Mucosa of rectum (tissue), 2 donors: ENCODE results near the gene DNM2.

ENCODE experiments used
- H3K27ac ChIP-seq, 2 donors: one replicate each; pipeline ENCODE4 v1.7.0; 2013; ENCODE audit warnings: inconsistent platforms in 2 of 2, low read depth in 2 of 2, low read length in 2 of 2
- H3K27me3 ChIP-seq, 2 donors: one replicate each; pipeline ENCODE4 v1.7.0; 2013; ENCODE audit warnings: low read length in 2 of 2; ENCODE audit not compliant: control insufficient read depth in 2 of 2, insufficient read depth in 2 of 2
- H3K36me3 ChIP-seq, 2 donors: one replicate each; pipeline ENCODE4 v1.7.0; 2013; ENCODE audit warnings: low read length in 2 of 2; ENCODE audit not compliant: control insufficient read depth in 2 of 2, insufficient read depth in 2 of 2
- H3K4me1 ChIP-seq, 2 donors: one replicate each; pipeline ENCODE4 v1.7.0; 2013; ENCODE audit warnings: low read length in 2 of 2, mild to moderate bottlenecking in 1 of 2; ENCODE audit not compliant: control insufficient read depth in 2 of 2, insufficient read depth in 2 of 2
- H3K4me3 ChIP-seq, 2 donors: one replicate each; pipeline ENCODE4 v1.7.0; 2013; ENCODE audit warnings: low read length in 2 of 2
- H3K9ac ChIP-seq, 2 donors: one replicate each; pipeline ENCODE4 v1.7.0; 2013; ENCODE audit warnings: low read length in 2 of 2, low read depth in 1 of 2, mild to moderate bottlenecking in 1 of 2
- H3K9me3 ChIP-seq, 2 donors: one replicate each; pipeline ENCODE4 v1.7.0; 2013; ENCODE audit warnings: low read length in 2 of 2; ENCODE audit not compliant: control insufficient read depth in 2 of 2
- donor health status: healthy.
- donor health status: Normal muscosa, but diverticular disease.

The DNM2 gene

DNA sequence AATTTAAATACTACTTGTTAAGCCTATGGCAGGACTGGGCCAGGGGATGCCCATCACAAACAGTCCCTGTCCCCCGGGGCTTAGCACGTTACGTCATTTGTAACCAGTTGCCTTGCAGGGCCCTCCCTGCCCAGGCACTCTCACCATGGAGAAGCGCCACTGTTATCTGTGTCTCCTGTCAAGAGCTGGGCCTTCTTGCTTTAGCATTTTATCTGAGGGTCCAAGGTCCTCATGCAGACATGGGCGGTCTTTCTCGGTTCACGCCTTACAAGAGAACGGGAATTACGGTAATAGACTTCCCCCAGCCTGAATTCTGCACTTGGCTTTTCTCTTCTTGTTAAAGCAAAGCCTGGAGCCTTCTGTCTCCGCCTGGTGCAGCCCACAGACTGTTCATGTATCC lies 72.0 kb downstream of the DNM2 start:
- no peak overlapping the region for H3K4me3 ChIP-seq
- no peaks in the 10 kb centered on the region for H3K9me3 ChIP-seq
- no peak overlapping the region for H3K9ac ChIP-seq
- H3K36me3 ChIP-seq, result peaks cover 63 to 80% of the 10 kb centered on the region in 2 donors
- no peaks in the 10 kb centered on the region for H3K4me1 ChIP-seq
- no peak overlapping the region for H3K27ac ChIP-seq
- no peaks in the 10 kb centered on the region for H3K27me3 ChIP-seq

DNA sequence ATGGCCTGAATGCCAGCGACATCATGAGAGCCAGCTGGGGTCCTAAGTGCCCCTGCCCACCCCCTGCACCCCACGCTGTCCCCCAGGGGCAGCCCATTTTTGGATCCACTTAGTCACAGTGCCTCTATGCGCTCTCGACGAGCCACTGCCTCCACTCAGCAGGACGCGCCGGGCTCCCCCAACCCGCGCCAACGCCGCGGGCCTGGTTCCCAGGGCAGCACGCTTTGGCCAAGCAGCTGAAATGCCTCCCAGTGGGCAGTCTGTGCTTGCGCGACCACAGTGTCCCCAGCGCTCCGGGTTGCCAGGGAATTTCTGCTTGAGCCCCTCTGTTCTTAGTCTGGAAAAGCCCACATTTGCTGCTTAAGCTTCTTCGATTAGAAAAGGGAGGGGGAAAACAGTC lies 78.8 kb downstream of the DNM2 start:
- Histone ChIP-seq H3K36me3 (peaks cover 76 to 79% of the 10 kb centered on the region in 2 donors), H3K27me3 (no peaks in the 10 kb centered on the region), H3K9ac (no peak overlapping the region), H3K4me3 (no peak overlapping the region), H3K27ac (no peak overlapping the region), H3K4me1 (no peaks in the 10 kb centered on the region), H3K9me3 (no peaks in the 10 kb centered on the region)

DNA sequence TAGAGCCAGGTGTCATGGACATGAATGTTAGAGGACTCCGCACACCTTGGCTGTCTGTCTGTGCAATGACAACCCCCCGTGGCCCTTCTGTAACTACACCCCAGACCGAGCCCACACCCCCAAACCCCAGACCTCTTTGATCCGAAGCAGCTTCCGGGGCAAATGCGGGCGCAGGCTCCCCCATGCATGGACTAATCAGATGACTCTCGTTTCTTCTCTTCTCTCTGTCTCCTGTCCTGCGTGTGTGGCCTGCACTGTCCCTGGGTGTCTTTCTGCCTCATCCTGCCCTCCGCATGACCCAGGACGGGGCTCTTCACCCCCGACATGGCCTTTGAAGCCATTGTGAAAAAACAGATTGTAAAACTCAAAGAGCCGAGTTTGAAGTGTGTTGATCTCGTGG lies 79.2 kb downstream of the DNM2 start:
- Histone ChIP-seq H3K9ac (no peak overlapping the region), H3K9me3 (no peaks in the 10 kb centered on the region), H3K4me1 (no peaks in the 10 kb centered on the region), H3K4me3 (no peak overlapping the region), H3K27ac (no peak overlapping the region), H3K27me3 (no peaks in the 10 kb centered on the region), H3K36me3 (peaks cover 76 to 78% of the 10 kb centered on the region in 2 donors)

DNA sequence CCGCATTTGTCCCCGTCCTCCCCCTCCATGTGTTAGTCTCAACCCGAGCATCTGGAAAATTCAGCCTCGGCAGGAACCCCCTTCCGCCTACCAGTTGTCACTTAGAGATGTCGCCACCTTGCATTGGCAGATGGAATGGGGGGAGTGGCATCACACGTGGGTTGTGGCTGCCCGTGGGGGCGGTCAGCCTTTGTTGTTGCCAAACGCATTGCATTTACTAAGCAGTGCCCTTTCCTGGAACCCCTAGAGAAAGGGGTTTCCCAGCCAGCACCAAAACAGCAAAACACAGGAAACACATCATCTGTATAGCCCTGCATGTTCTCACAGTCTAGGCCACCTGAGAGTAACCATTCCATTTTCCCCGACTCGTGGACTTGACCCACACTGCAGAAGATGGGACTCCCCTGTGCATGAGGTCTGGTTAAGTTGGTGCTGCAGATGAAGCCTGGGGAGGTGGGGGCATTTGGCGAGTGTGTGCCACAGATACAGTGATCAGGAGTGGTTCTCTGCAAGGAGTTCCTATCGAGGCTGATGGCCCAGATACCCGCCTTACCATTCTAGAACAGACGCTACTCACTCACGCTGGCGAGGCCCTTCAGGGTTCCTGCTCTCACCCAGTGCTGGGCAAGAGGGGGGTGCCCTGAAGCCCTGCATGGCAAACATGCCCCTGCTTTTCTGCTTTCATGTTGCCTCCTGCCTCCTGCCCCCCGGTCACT lies 79.8 kb downstream of the DNM2 start:
- peaks cover 79% of the 10 kb centered on the region in 2 donors for H3K36me3 ChIP-seq
- no peak overlapping the region for H3K9ac ChIP-seq
- H3K27ac ChIP-seq, result no peak overlapping the region

DNA sequence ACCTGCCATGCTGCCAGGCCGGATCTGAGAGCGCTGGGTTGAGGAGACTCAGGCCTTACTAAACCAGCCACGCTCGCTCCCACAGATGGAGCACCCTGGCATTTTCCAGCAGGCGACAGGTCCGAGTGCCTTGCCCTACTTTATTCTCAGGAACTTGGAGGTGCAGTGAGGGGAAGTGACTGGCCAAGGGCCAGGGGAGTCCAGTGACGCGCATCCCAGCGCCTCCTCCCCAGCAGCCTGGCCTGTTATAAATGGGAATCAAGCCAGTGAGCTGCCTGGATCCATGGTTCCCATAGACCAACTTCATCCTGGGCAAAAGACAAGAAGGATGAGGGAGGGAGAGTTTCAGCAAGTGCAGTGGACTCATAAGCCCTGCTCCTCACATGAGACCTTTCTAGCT lies 82.6 kb downstream of the DNM2 start:
- peaks cover 83 to 86% of the 10 kb centered on the region in 2 donors for H3K36me3 ChIP-seq
- H3K9ac ChIP-seq, result no peak overlapping the region
- H3K27ac ChIP-seq, result no peak overlapping the region

More for the DNA sequence above, 79.8 kb downstream of the DNM2 start:
- H3K9me3 ChIP-seq, result no peaks in the 10 kb centered on the region
- no peaks in the 10 kb centered on the region for H3K4me1 ChIP-seq
- H3K27me3 ChIP-seq, result no peaks in the 10 kb centered on the region
- no peak overlapping the region for H3K4me3 ChIP-seq

DNA sequence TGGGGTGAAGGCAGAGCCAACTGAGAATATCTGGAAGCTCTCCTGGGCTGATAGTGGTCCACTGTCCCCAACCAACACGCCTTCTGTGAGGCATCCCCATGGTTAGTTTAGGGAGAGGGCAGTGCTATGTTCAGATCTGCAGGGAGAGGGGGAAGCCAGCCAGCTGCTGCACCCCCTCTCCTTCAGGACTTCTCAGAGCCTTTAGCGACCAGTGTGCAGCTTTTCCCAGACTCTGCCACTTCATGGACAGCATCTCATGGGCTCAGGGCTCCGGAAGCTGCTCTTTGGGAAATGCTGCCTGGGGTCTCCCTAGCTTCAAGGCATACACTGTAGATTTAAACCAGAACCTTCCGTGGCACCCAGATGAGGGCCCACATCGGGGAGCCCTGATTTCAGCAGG lies 84.6 kb downstream of the DNM2 start:
- peaks cover 70 to 75% of the 10 kb centered on the region in 2 donors for H3K36me3 ChIP-seq

More for the DNA sequence above, 82.6 kb downstream of the DNM2 start:
- no peaks in the 10 kb centered on the region for H3K9me3 ChIP-seq
- no peaks in the 10 kb centered on the region for H3K4me1 ChIP-seq
- H3K27me3 ChIP-seq, result no peaks in the 10 kb centered on the region
- no peak overlapping the region for H3K4me3 ChIP-seq

DNA sequence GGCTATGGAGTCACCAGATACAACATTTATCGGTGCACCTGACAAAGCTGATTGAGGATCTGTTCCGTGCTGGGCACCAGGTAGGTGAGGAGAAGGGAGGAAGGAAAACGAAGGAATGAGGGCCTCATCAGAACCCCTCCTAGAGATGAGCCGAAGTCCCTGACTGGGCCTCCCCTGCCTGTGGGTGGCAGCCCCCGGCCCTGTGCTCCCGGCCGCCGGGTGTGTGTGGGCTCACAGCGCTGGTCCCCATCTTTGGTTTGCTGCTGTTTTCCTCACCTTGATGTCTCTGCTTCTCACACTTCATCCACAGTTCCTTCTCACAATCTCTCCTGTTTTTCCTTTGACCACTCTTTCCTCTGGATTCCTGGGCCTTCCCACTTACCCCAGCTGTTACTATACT lies 85.4 kb downstream of the DNM2 start:
- Histone ChIP-seq H3K36me3 (peaks cover 68 to 69% of the 10 kb centered on the region in 2 donors), H3K27me3 (no peaks in the 10 kb centered on the region), H3K9ac (no peak overlapping the region), H3K4me3 (no peak overlapping the region), H3K4me1 (no peaks in the 10 kb centered on the region), H3K9me3 (no peaks in the 10 kb centered on the region), H3K27ac (no peak overlapping the region)

More for the DNA sequence above, 84.6 kb downstream of the DNM2 start:
- H3K4me1 ChIP-seq, result no peaks in the 10 kb centered on the region
- no peaks in the 10 kb centered on the region for H3K9me3 ChIP-seq
- no peak overlapping the region for H3K9ac ChIP-seq
- no peak overlapping the region for H3K27ac ChIP-seq
- no peak overlapping the region for H3K4me3 ChIP-seq
- no peaks in the 10 kb centered on the region for H3K27me3 ChIP-seq

DNA sequence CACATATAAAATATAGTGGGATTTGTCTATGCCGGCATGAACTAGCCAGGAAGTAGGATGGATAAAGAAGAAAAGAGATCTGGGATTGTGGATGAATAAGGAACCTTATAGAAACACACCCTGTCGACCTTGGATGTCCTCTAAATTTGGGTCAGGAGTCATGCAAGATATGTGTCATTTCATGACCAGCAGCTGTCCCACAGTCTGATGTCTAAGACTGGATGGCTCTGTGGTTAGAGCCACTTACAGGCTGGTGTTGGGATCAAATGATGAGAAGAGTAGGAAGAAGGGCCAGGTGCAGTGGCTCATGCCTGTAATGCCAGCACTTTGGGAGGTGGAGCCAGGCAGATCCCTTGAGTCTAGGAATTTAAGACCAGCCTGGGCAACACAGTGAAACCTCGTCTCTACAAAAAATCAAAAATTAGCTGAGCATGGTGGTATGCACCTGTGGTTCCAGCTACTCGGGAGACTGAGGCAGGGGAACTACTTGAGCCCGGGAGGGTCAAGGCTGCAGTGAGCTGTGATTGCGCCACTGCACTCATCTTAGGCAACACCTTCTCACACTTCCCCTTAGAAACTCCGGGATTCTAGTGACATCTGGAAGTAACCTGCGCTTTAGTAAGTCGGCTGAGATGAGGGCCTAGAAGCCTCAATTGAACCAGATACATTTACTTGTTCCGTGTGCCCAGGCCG lies 87.3 kb downstream of the DNM2 start:
- no peak overlapping the region for H3K9ac ChIP-seq
- no peaks in the 10 kb centered on the region for H3K4me1 ChIP-seq
- no peak overlapping the region for H3K4me3 ChIP-seq
- H3K27me3 ChIP-seq, result no peaks in the 10 kb centered on the region
- no peak overlapping the region for H3K27ac ChIP-seq
- H3K9me3 ChIP-seq, result no peaks in the 10 kb centered on the region
- peaks cover 71 to 76% of the 10 kb centered on the region in 2 donors for H3K36me3 ChIP-seq

DNA sequence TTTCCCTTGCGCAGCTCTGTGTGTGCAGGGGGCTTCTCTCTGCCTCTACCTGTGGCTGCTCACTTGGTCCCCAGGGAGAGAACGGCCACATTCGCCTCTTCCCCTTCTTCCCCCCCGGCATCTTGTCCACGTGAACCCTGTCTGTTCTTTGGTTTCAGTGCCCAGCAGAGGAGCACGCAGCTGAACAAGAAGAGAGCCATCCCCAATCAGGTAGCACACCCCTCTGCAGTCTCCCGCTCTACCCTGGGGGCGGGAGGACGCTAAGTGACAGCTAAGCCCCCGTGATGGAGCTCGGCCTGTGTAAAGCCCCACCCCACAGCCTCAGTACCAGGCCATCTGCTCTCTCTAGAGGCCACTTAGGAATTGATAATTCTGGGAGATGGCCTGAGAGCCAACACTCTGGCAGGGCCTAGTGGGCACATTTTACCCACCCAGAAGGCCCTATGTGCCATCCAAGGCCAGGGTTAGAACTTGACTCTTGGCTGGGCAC lies 87.9 kb downstream of the DNM2 start:
- no peaks in the 10 kb centered on the region for H3K9me3 ChIP-seq
- no peaks in the 10 kb centered on the region for H3K4me1 ChIP-seq
- no peak overlapping the region for H3K9ac ChIP-seq
- H3K36me3 ChIP-seq, result peaks cover 73 to 76% of the 10 kb centered on the region in 2 donors
- no peak overlapping the region for H3K4me3 ChIP-seq
- no peaks in the 10 kb centered on the region for H3K27me3 ChIP-seq
- H3K27ac ChIP-seq, result no peak overlapping the region

DNA sequence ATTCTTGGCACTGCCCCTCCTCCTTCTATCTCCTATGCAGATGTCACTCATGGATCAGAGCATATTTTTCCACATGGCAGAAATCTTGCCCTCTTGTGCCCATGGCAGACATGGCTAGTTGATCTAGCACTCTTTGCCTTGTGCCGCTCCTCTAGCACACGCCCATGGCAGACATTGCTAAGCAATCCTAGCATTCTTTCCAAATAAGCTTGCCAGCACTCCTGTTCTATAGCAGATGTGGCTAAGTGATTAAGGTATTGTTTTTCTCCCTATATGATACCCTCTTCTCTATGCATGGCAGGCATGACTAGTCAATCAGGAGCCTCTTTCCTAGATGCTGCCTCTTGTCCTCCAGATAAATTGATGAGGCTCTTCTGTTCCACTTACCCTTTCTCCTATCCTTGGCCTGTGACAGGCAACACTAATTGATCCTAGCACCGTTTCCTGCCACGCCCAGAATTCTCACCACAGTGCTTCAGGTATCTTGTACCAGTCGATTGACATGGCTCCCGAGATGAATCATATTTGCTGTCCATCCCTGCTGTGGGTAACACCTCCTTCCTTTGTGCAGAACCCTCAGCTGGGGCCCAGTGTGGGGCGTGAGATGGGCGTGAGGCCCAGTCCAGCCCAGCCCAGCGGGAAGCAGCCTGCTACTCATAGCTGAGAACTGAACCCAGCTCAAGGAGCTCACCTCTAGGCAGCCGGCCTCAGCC lies 91.2 kb downstream of the DNM2 start:
- no peak overlapping the region for H3K4me3 ChIP-seq
- H3K27ac ChIP-seq, result peak overlapping the region in 1 of 2 donors; percentile 23
- no peaks in the 10 kb centered on the region for H3K9me3 ChIP-seq
- no peak overlapping the region for H3K9ac ChIP-seq
- peaks cover 0 to 5% of the 10 kb centered on the region in 2 donors for H3K4me1 ChIP-seq
- H3K27me3 ChIP-seq, result no peaks in the 10 kb centered on the region
- peaks cover 64 to 75% of the 10 kb centered on the region in 2 donors for H3K36me3 ChIP-seq
